GM12864 (cell line): Measurements from ENCODE around the gene KCNJ4.

Source experiments
- DNase-seq: peaks from one replicate; pipeline ENCODE4 v3.0.0-alpha.2; 2011; ENCODE audit warnings: low read depth
- H3K4me3 ChIP-seq: 2 replicates; pipeline ENCODE4 v1.5.1; 2011; ENCODE audit warnings: mild to moderate bottlenecking, low read depth, low read length, control low read depth
- CTCF ChIP-seq: IDR thresholded peaks from 2 replicates; pipeline ENCODE4 v1.5.1; 2011; ENCODE audit warnings: low read depth, mild to moderate bottlenecking, moderate library complexity, low read length, control low read depth, inconsistent platforms; ENCODE audit errors: missing control alignments

The KCNJ4 gene

GRCh38 chr22:38484244-38484643 lies 29.2 kb upstream of the KCNJ4 start:
- no peak overlapping the region for H3K4me3 ChIP-seq
- no peak for DNase-seq
- TF ChIP-seq CTCF: no peak

GRCh38 chr22:38482662-38483308 lies 27.8 kb upstream of the KCNJ4 start:
- no peak overlapping the region for H3K4me3 ChIP-seq
- no peak for TF ChIP-seq CTCF
- no peak for DNase-seq

GRCh38 chr22:38481871-38482332 lies 26.9 kb upstream of the KCNJ4 start:
- no peak for DNase-seq
- no peak overlapping the region for H3K4me3 ChIP-seq
- TF ChIP-seq CTCF: no peak

GRCh38 chr22:38481162-38481870 lies 26.3 kb upstream of the KCNJ4 start:
- no peak for TF ChIP-seq CTCF

GRCh38 chr22:38479096-38479837 lies 24.3 kb upstream of the KCNJ4 start:
- no peak overlapping the region for H3K4me3 ChIP-seq
- TF ChIP-seq CTCF: no peak
- no peak for DNase-seq

More at GRCh38 chr22:38481162-38481870, 26.3 kb upstream of the KCNJ4 start:
- no peak overlapping the region for H3K4me3 ChIP-seq
- no peak for DNase-seq

DNA sequence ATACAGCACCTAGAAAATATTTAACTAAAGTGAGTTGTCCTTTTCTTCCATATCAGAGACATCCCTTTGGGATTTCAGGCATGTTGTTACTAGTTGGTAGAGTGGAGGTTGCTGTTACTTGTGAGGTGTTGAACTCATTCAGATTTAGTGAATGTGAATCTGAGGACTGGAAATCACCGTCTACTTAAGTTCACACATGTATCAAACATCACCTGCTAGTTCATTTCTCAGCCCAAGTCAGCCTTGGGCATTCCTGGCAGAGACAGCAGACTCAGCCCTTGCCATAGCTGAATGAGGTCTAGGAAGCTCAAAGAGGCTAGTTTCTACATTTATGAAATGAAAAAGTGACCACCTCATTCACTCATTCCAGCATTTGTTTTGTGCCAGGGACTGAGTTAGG lies 22.6 kb upstream of the KCNJ4 start:
- H3K4me3 ChIP-seq: no peak overlapping the region
- DNase-seq: no peak
- TF ChIP-seq CTCF: no peak
